ENCODE data around the gene FAM161B. TPM values are rescaled to one million over a fixed set of nuclear protein-coding genes. Genes with fewer than 3 reads are reported as not detected.

Gene FAM161B
- total RNA-seq, 1 donor from 2014 or later: 3.2 TPM

DNA sequence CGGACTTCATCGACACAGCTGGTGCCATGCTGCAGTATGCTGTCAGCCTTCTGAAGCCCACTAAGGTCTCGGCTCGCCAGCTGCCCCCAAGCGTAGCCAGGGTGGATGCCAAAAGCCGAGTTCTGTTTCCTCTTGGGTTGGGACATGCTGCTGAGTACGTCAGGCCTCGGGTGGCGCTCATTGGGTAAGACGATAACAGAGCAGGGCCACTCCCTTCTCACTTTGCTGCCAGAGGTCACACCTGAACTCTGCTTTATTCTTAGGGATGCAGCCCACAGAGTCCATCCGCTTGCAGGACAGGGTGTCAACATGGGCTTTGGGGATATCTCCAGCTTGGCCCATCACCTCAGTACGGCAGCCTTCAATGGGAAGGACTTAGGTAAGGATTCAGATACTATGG, 11.3 kb upstream of the FAM161B start:
- peaks cover 3% of the 10 kb centered on the region for H3K27me3 Mint-ChIP-seq (ENCODE audit: unreplicated experiment)
- H3K4me3 Mint-ChIP-seq (ENCODE audit: unreplicated experiment): peak overlapping the region; percentile 42
- no peaks in the 10 kb centered on the region for H3K4me1 Mint-ChIP-seq (ENCODE audit: unreplicated experiment)
- no peak for DNase-seq (ENCODE audit: low spot score)
- no peak overlapping the region for H3K27ac Mint-ChIP-seq (ENCODE audit: unreplicated experiment)
- peaks cover 44% of the 10 kb centered on the region for H3K36me3 Mint-ChIP-seq (ENCODE audit: low read depth, unreplicated experiment)
- TF ChIP-seq, protein P1, sequence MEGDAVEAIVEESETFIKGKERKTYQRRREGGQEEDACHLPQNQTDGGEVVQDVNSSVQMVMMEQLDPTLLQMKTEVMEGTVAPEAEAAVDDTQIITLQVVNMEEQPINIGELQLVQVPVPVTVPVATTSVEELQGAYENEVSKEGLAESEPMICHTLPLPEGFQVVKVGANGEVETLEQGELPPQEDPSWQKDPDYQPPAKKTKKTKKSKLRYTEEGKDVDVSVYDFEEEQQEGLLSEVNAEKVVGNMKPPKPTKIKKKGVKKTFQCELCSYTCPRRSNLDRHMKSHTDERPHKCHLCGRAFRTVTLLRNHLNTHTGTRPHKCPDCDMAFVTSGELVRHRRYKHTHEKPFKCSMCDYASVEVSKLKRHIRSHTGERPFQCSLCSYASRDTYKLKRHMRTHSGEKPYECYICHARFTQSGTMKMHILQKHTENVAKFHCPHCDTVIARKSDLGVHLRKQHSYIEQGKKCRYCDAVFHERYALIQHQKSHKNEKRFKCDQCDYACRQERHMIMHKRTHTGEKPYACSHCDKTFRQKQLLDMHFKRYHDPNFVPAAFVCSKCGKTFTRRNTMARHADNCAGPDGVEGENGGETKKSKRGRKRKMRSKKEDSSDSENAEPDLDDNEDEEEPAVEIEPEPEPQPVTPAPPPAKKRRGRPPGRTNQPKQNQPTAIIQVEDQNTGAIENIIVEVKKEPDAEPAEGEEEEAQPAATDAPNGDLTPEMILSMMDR (IDR thresholded peaks at IDR 0.05; ENCODE audit: unreplicated experiment): no peak
- no peaks in the 10 kb centered on the region for H3K9me3 Mint-ChIP-seq (ENCODE audit: unreplicated experiment)

DNA sequence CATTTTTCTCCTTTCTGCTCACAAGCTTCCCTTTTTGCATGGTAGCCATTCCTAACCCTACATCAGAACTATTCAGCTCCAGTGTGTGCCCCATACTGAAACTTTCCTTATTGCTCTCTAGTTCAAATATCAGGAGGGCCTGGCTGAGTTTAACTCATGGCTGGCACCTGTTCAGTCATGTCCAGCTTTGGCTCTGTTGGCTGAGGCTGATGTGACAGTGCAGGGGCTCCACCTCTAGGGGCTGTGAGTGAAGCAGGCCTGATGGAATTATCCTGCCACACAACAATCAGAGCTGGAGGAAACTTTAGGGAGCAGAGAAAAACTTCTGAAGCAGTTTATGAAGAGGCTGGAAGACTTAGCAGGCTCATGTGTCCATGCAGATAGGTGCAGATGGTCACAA, 8.7 kb upstream of the FAM161B start:
- no peaks in the 10 kb centered on the region for H3K4me1 Mint-ChIP-seq (ENCODE audit: unreplicated experiment)
- DNase-seq (ENCODE audit: low spot score): no peak
- no peak overlapping the region for H3K4me3 Mint-ChIP-seq (ENCODE audit: unreplicated experiment)
- no peak overlapping the region for H3K27ac Mint-ChIP-seq (ENCODE audit: unreplicated experiment)
- peaks cover 5% of the 10 kb centered on the region for H3K27me3 Mint-ChIP-seq (ENCODE audit: unreplicated experiment)
- H3K9me3 Mint-ChIP-seq (ENCODE audit: unreplicated experiment): no peaks in the 10 kb centered on the region
- TF ChIP-seq, protein P1 (IDR thresholded peaks at IDR 0.05; ENCODE audit: unreplicated experiment): no peak
- H3K36me3 Mint-ChIP-seq (ENCODE audit: low read depth, unreplicated experiment): peaks cover 41% of the 10 kb centered on the region

DNA sequence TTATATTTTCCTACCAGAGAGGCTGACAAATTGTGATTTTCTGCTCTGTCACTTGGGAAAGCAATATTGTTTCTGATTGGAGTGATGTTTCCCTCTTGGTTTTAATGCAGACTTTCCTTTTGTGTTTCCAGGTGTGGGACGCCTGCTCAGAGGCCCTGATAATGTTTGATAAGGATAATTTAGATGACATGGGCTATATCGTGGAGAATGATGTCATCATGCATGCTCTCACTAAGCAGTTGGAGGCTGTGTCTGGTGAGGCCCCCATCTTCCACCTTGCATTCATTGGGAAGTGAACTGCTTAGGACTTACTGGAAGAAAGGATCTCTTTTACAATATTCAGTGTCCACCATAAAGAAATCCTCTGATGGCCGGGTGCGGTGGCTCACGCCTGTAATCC, 5.8 kb upstream of the FAM161B start:
- peaks cover 2% of the 10 kb centered on the region for H3K27me3 Mint-ChIP-seq (ENCODE audit: unreplicated experiment)
- no peak overlapping the region for H3K27ac Mint-ChIP-seq (ENCODE audit: unreplicated experiment)
- TF ChIP-seq, protein P1 (IDR thresholded peaks at IDR 0.05; ENCODE audit: unreplicated experiment): no peak
- no peaks in the 10 kb centered on the region for H3K9me3 Mint-ChIP-seq (ENCODE audit: unreplicated experiment)
- H3K36me3 Mint-ChIP-seq (ENCODE audit: low read depth, unreplicated experiment): peaks cover 31% of the 10 kb centered on the region
- H3K4me3 Mint-ChIP-seq (ENCODE audit: unreplicated experiment): no peak overlapping the region
- peaks cover 6% of the 10 kb centered on the region for H3K4me1 Mint-ChIP-seq (ENCODE audit: unreplicated experiment)
- no peak for DNase-seq (ENCODE audit: low spot score)

DNA sequence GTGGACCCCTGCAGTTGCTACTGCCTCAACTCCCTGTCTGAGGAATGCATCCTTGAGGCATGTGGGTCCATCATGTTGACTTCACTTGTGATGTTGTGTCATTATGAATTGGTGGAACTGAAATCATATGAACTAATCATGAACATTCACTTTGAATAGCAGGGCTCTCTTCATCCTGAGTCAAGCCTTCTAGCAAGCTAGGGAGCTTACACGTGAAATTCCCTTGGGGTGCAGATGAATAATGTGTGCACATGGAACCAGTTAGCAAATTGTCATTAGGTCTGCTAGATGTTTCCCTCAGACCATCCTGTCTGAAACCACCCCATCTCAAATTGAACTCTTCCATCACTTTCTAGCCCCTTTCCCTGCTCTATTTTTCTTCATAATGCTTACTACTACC, 3.8 kb upstream of the FAM161B start:
- TF ChIP-seq, protein P1 (IDR thresholded peaks at IDR 0.05; ENCODE audit: unreplicated experiment): no peak
- peaks cover 19% of the 10 kb centered on the region for H3K36me3 Mint-ChIP-seq (ENCODE audit: low read depth, unreplicated experiment)
- no peak for DNase-seq (ENCODE audit: low spot score)
- H3K9me3 Mint-ChIP-seq (ENCODE audit: unreplicated experiment): no peaks in the 10 kb centered on the region
- H3K4me1 Mint-ChIP-seq (ENCODE audit: unreplicated experiment): peaks cover 9% of the 10 kb centered on the region
- peaks cover 7% of the 10 kb centered on the region for H3K27me3 Mint-ChIP-seq (ENCODE audit: unreplicated experiment)
- no peak overlapping the region for H3K4me3 Mint-ChIP-seq (ENCODE audit: unreplicated experiment)
- no peak overlapping the region for H3K27ac Mint-ChIP-seq (ENCODE audit: unreplicated experiment)

DNA sequence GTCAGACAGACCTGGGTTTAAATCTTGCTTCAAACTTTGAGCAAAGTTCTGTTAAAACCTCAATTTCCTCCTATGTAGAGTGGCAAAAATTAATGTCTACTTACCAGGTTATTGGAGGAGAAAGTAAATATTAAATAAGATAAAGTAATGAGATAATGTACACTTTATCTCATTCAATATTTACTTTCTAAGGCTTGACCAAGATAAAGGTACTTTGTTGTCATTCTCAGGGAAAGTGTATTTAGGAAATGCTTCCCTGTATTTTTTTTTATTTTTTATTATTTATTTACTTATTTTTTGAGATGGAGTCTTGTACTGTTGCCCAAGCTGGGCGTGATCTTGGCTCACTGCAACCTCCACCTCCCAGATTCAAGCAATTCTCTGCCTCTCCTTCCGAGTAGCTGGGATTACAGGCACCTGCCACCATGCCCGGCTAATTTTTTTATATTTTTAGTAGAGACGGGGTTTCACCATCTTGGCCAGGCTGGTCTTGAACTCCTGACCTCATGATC, 4.7 kb downstream of the FAM161B start:
- Mint-ChIP-seq H3K36me3 (ENCODE audit: low read depth, unreplicated experiment) (peaks cover 12% of the 10 kb centered on the region), H3K27ac (ENCODE audit: unreplicated experiment) (no peak overlapping the region), H3K4me3 (ENCODE audit: unreplicated experiment) (peak overlapping the region; percentile 7), H3K9me3 (ENCODE audit: unreplicated experiment) (no peaks in the 10 kb centered on the region), H3K27me3 (ENCODE audit: unreplicated experiment) (peaks cover 13% of the 10 kb centered on the region), H3K4me1 (ENCODE audit: unreplicated experiment) (peaks cover 3% of the 10 kb centered on the region)
- TF ChIP-seq, protein P1 (IDR thresholded peaks at IDR 0.05; ENCODE audit: unreplicated experiment): no peak
- no peak for DNase-seq (ENCODE audit: low spot score)

All from endothelial cell (in vitro differentiated cells).